Activated effector memory CD4-positive, alpha-beta T cell treated with anti-CD3 and anti-CD28 coated beads, Interleukin-2, amount 50 U/mL, for 16 hours (primary cell): ENCODE data around the gene WWOX.

ENCODE experiments used
- DNase-seq: peaks from one replicate; pipeline ENCODE4 v3.0.0-alpha.2; 2020

WWOX gene

GRCh38 chr16:78709137-78709884, 609.9 kb downstream of the WWOX start:
- no peak for DNase-seq

- no peak for DNase-seq
Observed at GRCh38 chr16:78715106-78715505, 615.7 kb downstream of the WWOX start.

DNA sequence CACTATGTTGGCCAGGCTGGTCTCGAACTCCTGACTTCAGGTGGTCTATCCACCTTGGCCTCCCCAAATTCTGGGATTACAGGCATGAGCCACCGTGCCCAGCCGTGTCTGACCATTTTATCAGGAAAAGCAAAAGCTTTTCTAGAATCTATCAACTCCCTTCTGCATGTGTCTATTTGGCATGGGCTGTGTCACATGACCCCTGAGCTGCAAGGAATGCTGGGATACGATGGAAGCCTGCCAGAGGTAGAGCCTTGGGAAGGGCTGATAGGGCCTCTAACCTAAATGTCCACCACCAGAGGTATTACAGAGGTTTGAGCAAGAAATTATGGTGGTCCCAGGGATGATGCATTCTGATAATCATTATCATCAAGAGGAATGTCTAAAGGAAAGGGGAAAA, 616.2 kb downstream of the WWOX start:
- DNase-seq, result no peak

DNA sequence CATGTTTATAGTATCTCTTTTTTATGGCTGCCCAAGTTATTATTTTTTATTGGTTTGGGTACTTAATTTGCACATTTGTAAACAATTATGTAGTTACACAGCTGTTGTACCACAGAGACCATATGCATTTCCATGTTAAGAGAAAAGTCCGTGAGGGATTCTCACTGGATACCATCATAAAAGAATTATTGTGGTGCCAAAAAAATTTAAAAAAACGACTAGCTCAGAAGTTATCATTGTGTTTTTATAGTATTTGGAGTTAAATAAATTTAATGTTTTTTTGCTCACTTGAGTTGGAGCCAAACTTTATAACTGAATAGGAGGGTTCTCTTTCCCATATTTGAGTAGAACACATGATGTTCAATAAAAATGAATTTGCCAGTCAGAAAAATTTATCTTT, 618.7 kb downstream of the WWOX start:
- no peak for DNase-seq

- no peak for DNase-seq
Observed at GRCh38 chr16:78720416-78720815, 621.0 kb downstream of the WWOX start.

DNA sequence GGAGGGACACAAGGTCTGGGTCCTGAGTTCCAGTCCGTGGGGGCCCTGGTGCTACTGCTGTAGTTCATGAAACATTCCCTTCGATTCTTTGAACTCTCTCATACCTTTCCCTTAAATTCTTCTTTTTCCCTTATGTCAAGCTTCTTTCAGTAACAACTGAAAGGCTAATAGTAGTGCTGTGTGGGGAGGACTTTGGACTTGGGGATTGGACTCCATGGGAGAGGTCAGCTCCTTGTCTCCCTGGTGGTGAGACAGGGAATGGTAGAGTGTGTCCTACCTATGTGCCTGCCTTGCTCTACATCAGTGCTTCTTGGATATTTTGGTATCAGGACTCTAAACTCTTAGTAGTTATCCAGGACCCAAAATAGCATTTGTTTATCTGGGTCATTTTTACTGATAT, 628.1 kb downstream of the WWOX start:
- no peak for DNase-seq

DNA sequence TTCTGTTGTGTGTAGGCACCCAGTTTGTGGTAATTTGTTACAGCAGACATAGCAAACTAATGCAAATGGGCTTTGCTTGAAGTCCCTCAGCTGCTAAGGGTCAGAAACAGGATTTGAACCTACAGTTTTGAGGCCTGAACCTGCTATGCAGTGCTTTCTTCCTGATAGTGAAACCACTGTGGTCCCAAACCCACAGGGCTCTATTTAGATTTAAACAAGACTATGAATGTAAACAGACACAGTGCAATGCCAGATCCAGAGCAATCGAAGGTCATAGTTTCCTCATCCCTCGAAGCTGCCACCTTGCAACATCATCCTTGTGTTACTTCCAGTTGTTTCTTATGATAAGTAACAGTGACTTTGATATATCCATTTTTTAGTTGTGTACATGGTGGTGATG, 630.2 kb downstream of the WWOX start:
- no peak for DNase-seq

DNA sequence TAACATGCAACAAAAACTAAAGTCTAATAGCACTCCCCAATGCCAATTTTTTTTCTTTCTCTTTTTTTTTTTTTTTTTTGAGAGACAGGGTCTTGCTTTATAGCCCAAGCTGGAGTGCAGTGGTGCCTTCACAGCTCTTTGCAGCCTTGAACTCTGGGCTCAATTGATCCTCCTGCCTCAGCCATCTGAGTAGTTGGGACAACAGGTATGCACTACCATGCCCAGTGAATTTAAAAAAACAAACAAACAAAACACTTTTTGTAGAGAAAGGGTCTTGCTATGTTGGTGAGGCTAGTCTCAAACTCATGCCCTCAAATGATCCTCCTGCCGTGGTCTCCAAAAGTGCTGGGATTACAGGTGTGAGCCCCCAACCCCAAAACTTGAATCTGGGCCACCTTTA, 632.3 kb downstream of the WWOX start:
- DNase-seq, result no peak

DNA sequence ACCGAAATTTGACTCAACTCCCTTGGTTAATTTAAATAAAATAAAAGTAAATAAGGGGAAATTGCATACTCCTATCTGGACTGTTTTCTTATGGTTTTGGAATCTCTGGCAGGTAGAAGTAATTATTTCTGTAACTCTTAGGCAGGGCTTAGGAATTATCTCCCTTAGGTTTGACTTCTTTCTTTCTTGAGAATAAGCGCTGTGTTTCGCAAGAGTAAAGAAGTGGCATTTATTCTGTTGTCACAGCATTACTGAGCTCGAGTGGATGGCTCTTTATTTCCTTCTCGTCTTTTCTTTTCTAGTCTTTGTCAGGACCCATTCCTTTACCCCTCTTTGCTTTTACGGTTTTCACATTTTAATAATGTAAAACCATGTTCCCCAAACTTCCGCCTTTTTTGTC, 633.2 kb downstream of the WWOX start:
- no peak for DNase-seq

- no peak for DNase-seq
Observed at GRCh38 chr16:78735337-78735736, 635.9 kb downstream of the WWOX start.

DNA sequence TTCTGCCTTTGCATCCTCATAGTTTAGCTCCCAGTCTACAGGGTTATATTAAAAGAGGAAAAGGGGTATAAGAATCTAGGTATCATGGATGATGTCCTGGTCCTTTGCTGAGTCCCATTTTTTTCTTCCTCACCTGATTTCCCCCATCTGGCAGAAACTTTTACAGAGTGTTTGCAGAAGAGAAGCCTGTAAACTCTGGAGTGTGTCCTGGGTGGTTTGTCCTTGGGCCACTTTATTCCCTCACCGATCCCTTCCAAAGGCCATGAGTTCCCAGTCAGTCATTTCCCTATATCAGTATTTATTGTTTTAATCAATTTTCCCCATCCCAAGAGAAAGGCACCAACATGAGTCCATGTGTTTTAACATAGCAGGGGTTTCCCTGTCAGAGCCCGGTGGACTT, 638.2 kb downstream of the WWOX start:
- no peak for DNase-seq

DNA sequence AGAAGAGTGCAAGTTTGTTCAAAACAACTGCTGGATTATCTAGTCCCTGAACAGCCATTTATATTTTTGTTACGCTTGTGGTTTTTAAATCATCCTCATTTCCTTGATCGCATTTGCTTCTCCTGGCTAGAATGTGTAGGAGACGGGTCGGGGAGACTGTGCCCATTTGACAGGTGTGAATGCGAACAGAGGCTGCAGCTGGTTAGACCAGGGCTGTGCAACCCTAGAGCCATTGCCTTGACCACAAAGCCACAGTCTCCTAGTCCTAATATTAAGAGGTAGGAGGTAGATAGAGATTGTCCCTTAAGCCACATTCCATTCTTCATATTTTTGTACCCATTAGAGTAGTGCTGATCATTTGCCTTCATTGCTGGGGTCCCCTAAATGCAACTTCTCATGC, 639.1 kb downstream of the WWOX start:
- no peak for DNase-seq

GRCh38 chr16:78740269-78740668, 640.8 kb downstream of the WWOX start:
- DNase-seq, result no peak

- peak; percentile 93 for DNase-seq
Observed at GRCh38 chr16:78742501-78743283, 643.2 kb downstream of the WWOX start.

DNA sequence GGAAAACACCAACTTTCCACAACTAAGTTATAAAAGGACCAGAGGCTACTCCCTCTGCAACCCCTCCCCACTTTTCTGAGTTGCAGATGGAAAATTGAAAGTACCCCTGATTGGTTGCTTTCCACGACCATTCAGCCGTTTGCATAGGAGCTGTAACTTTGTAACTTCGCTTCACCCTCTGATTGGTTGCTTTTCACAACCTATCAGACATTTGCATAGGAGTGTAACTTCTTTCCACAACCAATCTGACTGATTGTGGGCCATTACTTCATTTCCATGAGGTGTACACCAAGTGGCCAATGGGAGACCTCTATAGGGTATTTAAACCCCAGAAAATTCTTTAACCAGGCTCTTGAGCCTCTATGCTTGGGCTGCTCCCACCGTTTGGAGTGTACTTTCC, 644.1 kb downstream of the WWOX start:
- DNase-seq, result no peak

DNA sequence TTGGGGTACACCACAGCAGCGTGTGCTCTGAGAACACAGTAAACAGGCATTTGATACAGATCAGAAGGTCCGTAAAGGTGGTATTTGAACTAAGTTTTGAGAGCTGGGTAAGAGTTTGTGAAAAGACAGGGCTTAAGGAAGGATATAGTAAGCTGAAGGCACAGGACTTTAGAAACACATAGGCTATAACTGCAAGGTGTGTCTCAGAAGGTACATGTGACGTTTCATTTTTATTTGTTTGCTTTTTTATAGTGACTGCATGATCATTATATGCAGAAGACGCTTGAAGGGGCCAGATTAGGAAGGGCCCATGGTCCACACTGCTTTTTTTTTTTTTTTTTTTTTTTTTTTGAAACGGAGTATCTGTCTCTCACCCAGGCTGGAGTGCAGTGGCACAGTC, 644.6 kb downstream of the WWOX start:
- DNase-seq, result no peak

GRCh38 chr16:78744796-78745107, 645.3 kb downstream of the WWOX start:
- DNase-seq, result no peak

DNA sequence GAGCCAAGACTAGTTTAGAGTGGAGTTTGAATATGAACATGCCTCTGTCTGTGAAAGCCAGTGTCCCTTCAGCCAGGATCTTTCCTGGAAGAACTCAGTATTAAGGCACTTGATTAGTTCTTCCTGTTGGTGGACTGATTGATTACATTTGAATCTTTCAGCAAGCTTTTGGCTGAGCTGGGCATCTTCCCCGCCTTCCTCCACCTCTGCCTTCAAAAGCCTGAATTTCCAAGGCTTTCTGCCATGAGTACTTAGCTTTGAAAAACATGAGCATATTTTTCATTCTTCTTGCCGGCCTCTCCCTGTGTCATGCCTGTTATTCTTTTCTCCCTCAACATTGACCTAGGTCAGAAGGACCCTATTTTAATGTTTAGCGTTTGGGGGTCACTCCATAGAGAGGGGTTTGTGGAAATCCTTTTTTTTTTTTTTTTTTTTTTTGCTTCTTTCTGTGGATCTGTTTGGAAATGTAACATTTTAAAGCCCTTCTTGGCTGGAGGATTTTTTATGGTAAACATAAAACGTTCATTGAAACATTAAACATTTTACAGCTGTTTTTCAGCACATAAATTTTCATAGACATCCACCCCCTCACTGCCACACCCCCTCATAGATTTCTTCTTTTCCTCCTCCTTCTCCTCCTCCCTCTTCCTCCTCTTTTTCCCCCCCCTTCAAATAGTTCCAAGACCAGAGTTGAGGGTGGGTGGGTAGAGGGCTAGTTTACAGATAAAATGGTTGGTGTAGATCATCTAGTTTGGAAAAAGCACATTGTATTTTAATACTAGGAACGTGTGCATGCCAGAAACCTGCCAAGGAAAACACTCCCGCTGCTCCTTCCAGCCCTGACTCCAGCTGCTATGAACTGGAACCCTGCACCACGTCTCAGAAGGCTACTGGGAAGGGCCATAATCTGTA, 645.9 kb downstream of the WWOX start:
- DNase-seq, result no peak

- no peak for DNase-seq
Observed at GRCh38 chr16:78746718-78747117, 647.3 kb downstream of the WWOX start.

- DNase-seq, result no peak
Observed at GRCh38 chr16:78748220-78748929, 648.9 kb downstream of the WWOX start.

DNA sequence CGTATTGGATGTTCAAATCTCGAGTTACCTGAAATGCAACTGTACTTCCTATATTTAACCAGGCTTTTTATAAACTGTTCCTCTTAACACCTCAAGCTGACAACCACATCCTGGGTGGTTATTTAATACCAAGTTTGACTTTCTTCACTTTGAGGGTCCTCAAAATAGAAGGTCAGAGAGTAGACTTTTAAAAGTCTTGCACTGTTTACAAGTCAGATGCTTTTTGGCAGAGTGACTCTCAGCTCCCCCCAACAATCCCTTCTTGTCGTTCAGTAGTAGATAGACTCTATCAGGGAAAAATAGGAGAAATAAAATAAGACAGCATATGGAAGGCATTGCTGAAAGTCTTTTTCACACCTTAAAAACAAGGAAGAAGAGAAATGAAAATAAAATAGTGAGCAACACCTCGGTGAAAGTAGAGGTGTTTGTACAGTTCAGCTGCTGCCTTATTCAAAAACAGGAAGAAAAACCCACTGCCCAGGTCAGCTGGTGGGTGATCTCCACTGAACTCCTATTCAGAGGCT, 650.4 kb downstream of the WWOX start:
- DNase-seq, result no peak

- no peak for DNase-seq
Observed at GRCh38 chr16:78750611-78751010, 651.2 kb downstream of the WWOX start.

DNA sequence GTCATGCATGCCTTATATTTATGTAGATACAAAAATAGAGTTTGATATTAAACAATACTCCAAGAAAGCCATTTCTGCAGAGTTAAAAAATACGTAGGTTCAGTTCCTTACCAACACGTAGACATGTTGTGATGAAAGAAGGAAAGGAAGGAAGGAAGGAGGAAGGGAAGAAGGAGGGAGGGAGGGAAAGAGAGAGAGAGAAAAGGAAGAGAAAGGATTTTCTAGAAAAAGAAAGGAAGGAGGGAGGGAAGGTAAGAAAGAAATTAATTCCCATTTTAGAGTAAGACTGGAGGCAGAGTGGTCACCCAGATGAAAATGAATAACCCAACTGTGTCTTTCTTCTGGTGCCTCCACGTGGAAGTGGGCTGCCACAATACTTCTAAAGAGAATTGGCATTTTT, 652.1 kb downstream of the WWOX start:
- no peak for DNase-seq
